H9 (cell line): ENCODE results near the gene PHACTR2. TPM values are rescaled to one million over a fixed set of nuclear protein-coding genes. Genes with fewer than 3 reads are reported as not detected.

Experiments used
- DNase-seq: peaks from one replicate; pipeline ENCODE4 v3.0.0-alpha.2; 2017
- H2AFZ ChIP-seq: one replicate; pipeline ENCODE4 v1.6.1; 2013; ENCODE audit warnings: mild to moderate bottlenecking, low read length, control low read depth, moderate library complexity
- H2AK5ac ChIP-seq: 2 replicates; pipeline ENCODE4 v1.6.1; 2013; ENCODE audit warnings: low read length, control low read depth, mixed read lengths; ENCODE audit not compliant: insufficient read length
- H2BK120ac ChIP-seq: one replicate; pipeline ENCODE4 v1.6.1; 2013; ENCODE audit warnings: low read depth, mild to moderate bottlenecking, low read length, control low read depth, inconsistent platforms; ENCODE audit not compliant: poor library complexity, severe bottlenecking
- H2BK12ac ChIP-seq: 2 replicates; pipeline ENCODE4 v1.6.1; 2013; ENCODE audit warnings: low read length, control low read depth, mixed read lengths, low read depth; ENCODE audit not compliant: insufficient read length
- H2BK15ac ChIP-seq: 2 replicates; pipeline ENCODE4 v1.6.1; 2013; ENCODE audit warnings: low read depth, low read length, control low read depth
- H2BK20ac ChIP-seq: one replicate; pipeline ENCODE4 v1.6.1; 2013; ENCODE audit warnings: low read depth, mild to moderate bottlenecking, low read length, control low read depth, inconsistent platforms; ENCODE audit not compliant: poor library complexity, severe bottlenecking
- H2BK5ac ChIP-seq: 2 replicates; pipeline ENCODE4 v1.6.1; 2013; ENCODE audit warnings: low read length, control low read depth, mixed read lengths; ENCODE audit not compliant: insufficient read length
- H3K14ac ChIP-seq: 2 replicates; pipeline ENCODE4 v1.6.1; 2013; ENCODE audit warnings: low read length, control low read depth; ENCODE audit not compliant: insufficient read depth
- H3K18ac ChIP-seq: 2 replicates; pipeline ENCODE4 v1.6.1; 2013; ENCODE audit warnings: low read depth, mild to moderate bottlenecking, mixed read lengths, low read length, control low read depth; ENCODE audit not compliant: insufficient read length
- H3K23ac ChIP-seq: 2 replicates; pipeline ENCODE4 v1.6.1; 2013; ENCODE audit warnings: low read length, control low read depth, mixed read lengths, low read depth; ENCODE audit not compliant: insufficient read length
- H3K23me2 ChIP-seq: 2 replicates; pipeline ENCODE4 v1.6.1; 2013; ENCODE audit warnings: low read depth, mild to moderate bottlenecking, mixed read lengths, low read length, control low read depth; ENCODE audit not compliant: insufficient read length, poor library complexity, severe bottlenecking
- H3K27ac ChIP-seq: 2 replicates; pipeline ENCODE4 v1.5.1; 2013; ENCODE audit warnings: low read length, control low read depth, mixed read lengths, low read depth; ENCODE audit not compliant: insufficient read length
- H3K27me3 ChIP-seq: 2 replicates; pipeline ENCODE4 v1.6.1; 2013; ENCODE audit warnings: low read length, control low read depth, inconsistent platforms; ENCODE audit not compliant: insufficient read depth
- H3K4ac ChIP-seq: 2 replicates; pipeline ENCODE4 v1.6.1; 2013; ENCODE audit warnings: low read depth, mild to moderate bottlenecking, control low read depth, inconsistent platforms, low read length, moderate library complexity
- H3K4me1 ChIP-seq: 2 replicates; pipeline ENCODE4 v1.6.1; 2013; ENCODE audit warnings: low read length, control low read depth, inconsistent platforms; ENCODE audit not compliant: insufficient read depth
- H3K4me2 ChIP-seq: 2 replicates; pipeline ENCODE4 v1.6.1; 2013; ENCODE audit warnings: low read length, control low read depth, mixed read lengths; ENCODE audit not compliant: insufficient read length, insufficient read depth
- H3K56ac ChIP-seq: 2 replicates; pipeline ENCODE4 v1.6.1; 2013; ENCODE audit warnings: low read depth, mild to moderate bottlenecking, mixed read lengths, low read length, control low read depth; ENCODE audit not compliant: insufficient read length
- H3K79me1 ChIP-seq: 2 replicates; pipeline ENCODE4 v1.6.1; 2013; ENCODE audit warnings: low read depth, mild to moderate bottlenecking, moderate library complexity, low read length, control low read depth, inconsistent platforms; ENCODE audit not compliant: insufficient read depth, poor library complexity, severe bottlenecking
- H3K79me2 ChIP-seq: 2 replicates; pipeline ENCODE4 v1.6.1; 2013; ENCODE audit warnings: low read length, control low read depth, inconsistent platforms; ENCODE audit not compliant: insufficient read depth
- H3K9ac ChIP-seq: 2 replicates; pipeline ENCODE4 v1.6.1; 2013; ENCODE audit warnings: low read length, control low read depth, mixed read lengths; ENCODE audit not compliant: insufficient read length; ENCODE audit errors: extremely low read depth
- H3K9me3 ChIP-seq: one replicate; pipeline ENCODE4 v1.6.1; 2013; ENCODE audit warnings: low read depth, low read length, inconsistent platforms; ENCODE audit not compliant: control insufficient read depth
- H3T11ph ChIP-seq: one replicate; pipeline ENCODE4 v1.6.1; 2013; ENCODE audit warnings: mild to moderate bottlenecking, low read length, control low read depth, inconsistent platforms
- H4K20me1 ChIP-seq: one replicate; pipeline ENCODE4 v1.6.1; 2013; ENCODE audit not compliant: control insufficient read depth, insufficient read length, insufficient read depth
- H4K5ac ChIP-seq: 2 replicates; pipeline ENCODE4 v1.6.1; 2013; ENCODE audit warnings: low read depth, mild to moderate bottlenecking, mixed read lengths, low read length, control low read depth; ENCODE audit not compliant: insufficient read length
- H4K8ac ChIP-seq: replicated peaks from 2 replicates; pipeline ENCODE4 v1.6.1; 2013; ENCODE audit warnings: low read length, control low read depth, mixed read lengths, low read depth; ENCODE audit not compliant: insufficient read length
- H4K91ac ChIP-seq: 2 replicates; pipeline ENCODE4 v1.6.1; 2013; ENCODE audit warnings: low read depth, mild to moderate bottlenecking, moderate library complexity, mixed read lengths, low read length, control low read depth; ENCODE audit not compliant: insufficient read length
- H3K27ac Mint-ChIP-seq, 3 experiments: 2 replicates in 2 of 3; 3 replicates in 1 of 3; pipeline ENCODE4 v1.8.0; 2020 to 2021; ENCODE audit warnings: mixed read lengths in 3 of 3, mild to moderate bottlenecking in 1 of 3, moderate library complexity in 1 of 3
- H3K27me3 Mint-ChIP-seq: 2 replicates; pipeline ENCODE4 v1.8.0; 2021; ENCODE audit warnings: low read depth, mild to moderate bottlenecking, moderate library complexity, mixed read lengths
- H3K36me3 Mint-ChIP-seq, 3 experiments: 2 replicates in 2 of 3; 3 replicates in 1 of 3; pipeline ENCODE4 v1.8.0; 2020 to 2021; ENCODE audit warnings: low read depth in 3 of 3, mixed read lengths in 3 of 3; ENCODE audit not compliant: insufficient read depth in 1 of 3
- H3K4me1 Mint-ChIP-seq, 2 experiments: 2 replicates each; pipeline ENCODE4 v1.8.0; 2020; ENCODE audit warnings: mixed read lengths in 2 of 2
- H3K4me3 Mint-ChIP-seq, 2 experiments: 2 replicates in 1 of 2; 3 replicates in 1 of 2; pipeline ENCODE4 v1.8.0; 2020 to 2021; ENCODE audit warnings: mild to moderate bottlenecking in 2 of 2, mixed read lengths in 2 of 2, moderate library complexity in 1 of 2
- H3K9me3 Mint-ChIP-seq, 2 experiments: 2 replicates in 1 of 2; 3 replicates in 1 of 2; pipeline ENCODE4 v1.8.0; 2020; ENCODE audit warnings: mild to moderate bottlenecking in 2 of 2, mixed read lengths in 2 of 2, moderate library complexity in 1 of 2
- WGBS: extraction: QIAGEN DNeasy Blood & Tissue Kit; methylation state at CpG from one replicate; pipeline ENCODE4 v1.1.7; 2013; ENCODE audit warnings: missing lambda C conversion rate, low lambda C conversion rate, mixed read lengths; ENCODE audit not compliant: insufficient read length; ENCODE audit errors: extremely low coverage; 5-methylcytosine and 5-hydroxymethylcytosine counted together
- total RNA-seq: library from RNA; stranded (reverse); gene quantifications from 2 replicates; pipeline ENCODE4 v1.2.1, GENCODE V29; 2021
- TF ChIP-seq, protein P1 (sequence below): fragments of 200-600 bp; sonication (generic); conservative IDR thresholded peaks from 3 replicates; pipeline ENCODE4 v1.8.0; 2021; ENCODE audit warnings: antibody characterized with exemption, mild to moderate bottlenecking

PHACTR2 gene
- total RNA-seq, 1 experiment from 2014 or later = 131 TPM

DNA sequence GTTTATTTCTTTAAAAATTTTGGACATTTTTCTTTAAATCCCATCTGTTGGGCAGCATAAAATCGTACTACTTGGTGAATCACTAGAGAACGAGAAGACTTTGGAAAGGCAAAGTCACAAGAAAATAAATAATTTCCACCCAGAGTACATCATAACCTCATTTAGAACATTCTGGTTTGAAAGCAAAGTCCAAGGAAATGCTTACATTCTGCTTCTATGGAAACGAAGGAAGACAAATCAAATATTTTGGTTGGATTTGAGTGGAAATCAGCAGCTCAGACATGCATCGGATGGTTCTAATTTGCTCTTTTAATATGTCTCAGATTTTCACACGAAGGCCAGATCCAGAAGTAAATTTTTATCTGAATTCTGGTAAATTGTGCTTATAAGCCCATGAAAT is 104.7 kb downstream of the PHACTR2 start:
- no peak overlapping the region for H2AFZ ChIP-seq
- Mint-ChIP-seq H3K36me3 (peaks cover 39 to 87% (median 70%) of the 10 kb centered on the region in 3 experiments), H3K4me3 (no peak overlapping the region), H3K27me3 (no peaks in the 10 kb centered on the region; the same call in 1 of the 2 replicates), H3K27ac (no peak overlapping the region; a peak in 2 of 7 replicates), H3K9me3 (peaks cover 28 to 30% of the 10 kb centered on the region in 2 experiments), H3K4me1 (no peaks in the 10 kb centered on the region)
- no peaks in the 10 kb centered on the region for H3K79me1 ChIP-seq
- no peak overlapping the region for H3K18ac ChIP-seq
- H4K8ac ChIP-seq = no peak overlapping the region
- H2AK5ac ChIP-seq = no peak overlapping the region
- H2BK5ac ChIP-seq = no peak overlapping the region
- no peaks in the 10 kb centered on the region for H3K4me1 ChIP-seq
- DNase-seq = no peak
- H3K23ac ChIP-seq = no peak overlapping the region
- no peak overlapping the region for H2BK15ac ChIP-seq
- H3K23me2 ChIP-seq = no peaks in the 10 kb centered on the region
- WGBS = no CpG with 5 or more reads among the region's 5 CpGs
- no peaks in the 10 kb centered on the region for H3K79me2 ChIP-seq
- H4K20me1 ChIP-seq = no peaks in the 10 kb centered on the region
- H2BK12ac ChIP-seq = no peak overlapping the region
- peaks cover 18% of the 10 kb centered on the region for H3K9me3 ChIP-seq
- H3K4ac ChIP-seq = no peak overlapping the region
- no peak overlapping the region for H3K9ac ChIP-seq
- no peak overlapping the region for H2BK120ac ChIP-seq
- H3K27ac ChIP-seq = no peak overlapping the region
- no peak overlapping the region for H2BK20ac ChIP-seq
- no peak overlapping the region for H3K4me2 ChIP-seq
- no peaks in the 10 kb centered on the region for H3K27me3 ChIP-seq
- no peak overlapping the region for H3T11ph ChIP-seq
- no peak overlapping the region for H4K91ac ChIP-seq
- no peak overlapping the region for H4K5ac ChIP-seq
- TF ChIP-seq, protein P1, sequence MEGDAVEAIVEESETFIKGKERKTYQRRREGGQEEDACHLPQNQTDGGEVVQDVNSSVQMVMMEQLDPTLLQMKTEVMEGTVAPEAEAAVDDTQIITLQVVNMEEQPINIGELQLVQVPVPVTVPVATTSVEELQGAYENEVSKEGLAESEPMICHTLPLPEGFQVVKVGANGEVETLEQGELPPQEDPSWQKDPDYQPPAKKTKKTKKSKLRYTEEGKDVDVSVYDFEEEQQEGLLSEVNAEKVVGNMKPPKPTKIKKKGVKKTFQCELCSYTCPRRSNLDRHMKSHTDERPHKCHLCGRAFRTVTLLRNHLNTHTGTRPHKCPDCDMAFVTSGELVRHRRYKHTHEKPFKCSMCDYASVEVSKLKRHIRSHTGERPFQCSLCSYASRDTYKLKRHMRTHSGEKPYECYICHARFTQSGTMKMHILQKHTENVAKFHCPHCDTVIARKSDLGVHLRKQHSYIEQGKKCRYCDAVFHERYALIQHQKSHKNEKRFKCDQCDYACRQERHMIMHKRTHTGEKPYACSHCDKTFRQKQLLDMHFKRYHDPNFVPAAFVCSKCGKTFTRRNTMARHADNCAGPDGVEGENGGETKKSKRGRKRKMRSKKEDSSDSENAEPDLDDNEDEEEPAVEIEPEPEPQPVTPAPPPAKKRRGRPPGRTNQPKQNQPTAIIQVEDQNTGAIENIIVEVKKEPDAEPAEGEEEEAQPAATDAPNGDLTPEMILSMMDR = no peak
- no peak overlapping the region for H3K14ac ChIP-seq
- H3K56ac ChIP-seq = no peak overlapping the region
